HG03457 (cell line): ENCODE measurements around the gene ZMAT5.
"Not testable (repeated sequence)": the region's sequence is repeated elsewhere in the genome, so short reads cannot be mapped to it uniquely, and the experiment has no call there.

Source experiments
- ATAC-seq: cut with Tn5 transposase; IDR thresholded peaks from one replicate; pipeline ENCODE4 v1.9.1; 2021; ENCODE audit warnings: moderate number of reproducible peaks; ENCODE audit not compliant: unreplicated experiment

The ZMAT5 gene

DNA sequence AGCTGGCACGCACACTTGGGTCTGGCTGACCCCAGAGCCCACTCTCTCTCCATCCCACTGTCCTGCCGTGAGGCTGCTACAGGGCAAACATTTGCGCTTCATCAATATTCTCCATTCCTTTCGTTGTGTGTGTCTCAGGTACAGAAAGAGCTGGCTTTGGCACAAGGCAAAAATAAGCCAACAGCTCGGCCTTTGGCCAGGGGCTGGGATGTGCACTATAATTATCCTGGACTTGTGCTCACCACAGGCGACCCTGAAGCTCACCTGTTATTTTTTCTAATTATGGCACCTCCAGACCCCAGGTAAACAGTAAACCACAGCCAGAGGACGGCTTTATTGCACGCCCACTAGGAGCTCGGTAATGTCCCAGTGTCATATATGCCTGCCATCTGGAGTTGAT is 10.9 kb downstream of the ZMAT5 start:
- no peak for ATAC-seq

DNA sequence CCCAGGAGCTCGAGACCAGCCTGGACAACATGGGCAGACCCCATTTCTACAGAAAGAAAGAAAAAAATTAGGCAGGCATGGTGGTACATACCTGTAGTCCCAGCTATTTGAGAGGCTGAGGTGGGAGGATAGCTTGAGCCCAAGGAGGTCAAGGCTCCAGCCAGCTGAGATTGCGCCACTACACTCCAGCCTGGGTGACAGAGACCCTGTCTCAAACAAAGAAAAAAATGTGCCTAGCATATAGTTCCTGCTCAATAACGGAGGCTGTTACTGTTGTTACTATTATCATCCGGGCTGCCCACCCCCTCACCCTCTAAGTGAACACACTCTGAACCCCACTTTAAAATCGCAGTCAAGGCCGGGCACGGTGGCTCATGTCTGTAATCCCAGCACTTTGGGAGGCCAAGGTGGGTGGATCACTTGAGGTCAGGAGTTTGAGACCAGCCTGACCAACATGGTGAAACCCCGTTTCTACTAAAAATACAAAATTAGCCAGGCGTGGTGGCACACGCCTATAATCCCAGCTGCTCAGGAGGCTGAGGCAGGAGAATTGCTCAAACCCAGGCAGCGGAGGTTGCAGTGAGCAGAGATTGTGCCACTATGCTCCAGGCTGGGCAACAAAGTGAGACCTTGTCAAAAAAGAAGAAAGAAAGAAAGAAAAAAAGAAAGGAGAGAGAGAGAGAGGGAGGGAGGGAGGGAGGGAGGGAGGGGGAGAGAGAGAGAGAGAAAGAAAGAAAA is 12.0 kb downstream of the ZMAT5 start:
- ATAC-seq: not testable (repeated sequence)

GRCh38 chr22:29753808-29754657 is 12.8 kb downstream of the ZMAT5 start:
- ATAC-seq: no peak

GRCh38 chr22:29751669-29752068 is 15.1 kb downstream of the ZMAT5 start:
- no peak for ATAC-seq

- no peak for ATAC-seq
Measured at GRCh38 chr22:29750559-29751538, 16.0 kb downstream of the ZMAT5 start.

GRCh38 chr22:29750029-29750428 is 16.8 kb downstream of the ZMAT5 start:
- ATAC-seq: no peak

DNA sequence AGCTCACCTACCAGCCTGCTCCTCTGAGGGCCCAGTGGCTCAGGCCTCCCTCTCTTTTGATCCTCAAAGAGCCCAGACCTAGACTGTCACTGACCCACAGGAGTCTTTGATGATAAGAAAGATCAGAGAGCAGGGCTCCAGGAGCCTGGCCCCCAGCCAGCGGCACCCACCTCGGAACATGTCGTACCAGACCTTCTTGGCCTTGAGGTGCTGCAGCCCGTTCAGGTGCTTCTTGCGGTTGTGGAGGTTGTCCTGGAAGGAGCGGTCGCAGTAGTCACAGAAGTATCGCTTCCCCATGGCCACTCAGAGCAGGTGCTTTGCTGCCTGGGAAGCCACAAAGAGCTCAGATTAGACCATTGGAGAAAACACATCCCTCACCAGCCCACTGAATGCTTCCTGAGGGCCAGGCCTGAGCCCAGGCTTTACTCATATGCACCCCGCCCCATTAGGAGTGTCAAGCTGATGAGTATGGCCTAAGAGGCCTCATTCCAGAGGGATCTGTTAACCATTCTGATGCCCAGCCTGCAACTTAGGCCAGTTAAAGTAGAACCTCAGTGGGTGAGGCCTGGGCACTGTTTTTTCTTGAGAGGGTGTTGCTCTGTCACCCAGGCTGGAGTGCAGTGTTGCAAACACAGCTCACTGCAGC is 18.4 kb downstream of the ZMAT5 start:
- ATAC-seq: no peak

GRCh38 chr22:29747832-29748231 is 19.0 kb downstream of the ZMAT5 start:
- no peak for ATAC-seq

DNA sequence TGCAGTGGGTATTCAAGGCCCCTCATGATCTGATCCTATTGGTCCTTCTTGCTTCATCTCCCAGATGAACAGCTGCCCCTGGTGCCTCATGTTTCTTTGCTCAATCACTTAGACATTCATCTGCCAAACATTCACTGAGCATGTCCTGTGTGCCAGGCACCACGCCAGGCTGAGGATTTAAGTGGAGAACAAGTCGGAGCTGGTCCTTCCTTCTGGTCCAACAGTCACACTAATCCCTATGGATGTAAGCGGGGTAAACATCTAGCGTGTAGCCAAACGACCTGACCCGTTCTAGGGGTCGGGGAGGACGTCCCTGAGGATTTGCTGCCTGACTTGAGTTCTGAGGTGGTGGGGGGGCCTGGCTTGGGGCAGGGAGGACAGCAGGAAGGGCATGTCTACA is 21.9 kb downstream of the ZMAT5 start:
- no peak for ATAC-seq

DNA sequence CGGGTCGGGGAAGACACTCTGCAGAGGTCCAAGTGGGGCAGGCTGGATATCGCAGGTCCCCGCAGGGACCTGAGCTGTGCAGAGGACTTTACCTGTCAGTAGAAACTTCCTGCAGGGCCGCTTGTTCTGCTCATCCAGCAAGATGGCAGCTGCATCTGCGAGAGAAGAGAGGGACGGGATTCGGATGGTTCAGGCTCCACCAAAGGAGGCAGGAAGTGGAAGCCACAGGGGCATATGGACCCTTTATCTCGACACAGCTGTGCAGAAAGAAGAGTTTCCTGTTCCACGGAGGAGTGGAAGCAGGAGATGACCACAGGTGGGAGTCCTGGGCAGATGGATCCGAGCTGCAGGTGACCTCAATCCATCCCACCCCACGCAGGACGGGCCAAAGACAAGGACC is 24.5 kb downstream of the ZMAT5 start:
- ATAC-seq: no peak

GRCh38 chr22:29741926-29742325 is 24.9 kb downstream of the ZMAT5 start:
- ATAC-seq: no peak

DNA sequence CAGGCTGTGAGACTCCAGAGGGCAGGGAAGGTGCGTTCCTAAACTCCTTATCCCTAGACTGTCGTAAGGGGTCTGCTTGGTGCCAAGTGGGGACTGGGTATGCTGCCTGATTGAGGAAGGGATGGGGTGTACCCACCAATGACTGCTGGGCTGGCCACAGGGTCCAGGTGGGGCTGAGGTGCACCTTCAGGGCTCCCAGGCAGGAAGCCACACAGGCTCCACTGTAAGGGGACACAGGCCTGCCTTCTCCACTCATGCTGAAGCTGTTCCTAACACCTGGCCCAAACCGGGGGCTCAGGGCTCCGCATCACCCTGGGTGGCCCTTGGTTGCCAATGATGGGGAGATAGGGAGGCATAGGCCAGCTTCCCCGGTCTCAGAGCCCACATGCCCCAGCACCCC is 26.6 kb downstream of the ZMAT5 start:
- ATAC-seq: no peak

DNA sequence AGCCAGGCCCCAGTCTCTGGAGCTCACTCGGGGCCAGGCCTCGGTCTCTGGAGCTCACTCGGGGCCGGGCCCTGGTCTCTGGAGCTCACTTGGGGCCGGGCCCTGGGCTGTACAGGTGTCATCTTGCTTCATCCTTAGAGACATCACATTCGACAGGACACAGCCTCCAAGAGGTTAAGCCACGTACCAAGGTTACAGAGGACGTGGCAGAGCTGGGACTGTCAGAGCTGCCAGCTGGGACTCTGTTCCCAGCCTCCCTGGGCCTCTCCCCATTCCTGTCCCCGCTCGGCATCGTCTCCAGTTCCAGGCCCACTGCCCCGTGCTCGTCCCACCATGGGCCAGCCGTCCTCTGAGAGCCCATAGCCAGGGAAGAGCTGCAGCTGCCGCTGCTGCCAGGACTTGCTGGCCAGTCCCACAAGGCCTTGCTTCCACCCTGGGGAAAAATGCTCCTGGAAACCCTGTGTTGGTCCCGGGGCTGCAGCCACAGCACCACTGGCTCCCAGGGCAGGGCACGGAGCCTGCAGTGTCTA is 27.4 kb downstream of the ZMAT5 start:
- ATAC-seq: no peak

DNA sequence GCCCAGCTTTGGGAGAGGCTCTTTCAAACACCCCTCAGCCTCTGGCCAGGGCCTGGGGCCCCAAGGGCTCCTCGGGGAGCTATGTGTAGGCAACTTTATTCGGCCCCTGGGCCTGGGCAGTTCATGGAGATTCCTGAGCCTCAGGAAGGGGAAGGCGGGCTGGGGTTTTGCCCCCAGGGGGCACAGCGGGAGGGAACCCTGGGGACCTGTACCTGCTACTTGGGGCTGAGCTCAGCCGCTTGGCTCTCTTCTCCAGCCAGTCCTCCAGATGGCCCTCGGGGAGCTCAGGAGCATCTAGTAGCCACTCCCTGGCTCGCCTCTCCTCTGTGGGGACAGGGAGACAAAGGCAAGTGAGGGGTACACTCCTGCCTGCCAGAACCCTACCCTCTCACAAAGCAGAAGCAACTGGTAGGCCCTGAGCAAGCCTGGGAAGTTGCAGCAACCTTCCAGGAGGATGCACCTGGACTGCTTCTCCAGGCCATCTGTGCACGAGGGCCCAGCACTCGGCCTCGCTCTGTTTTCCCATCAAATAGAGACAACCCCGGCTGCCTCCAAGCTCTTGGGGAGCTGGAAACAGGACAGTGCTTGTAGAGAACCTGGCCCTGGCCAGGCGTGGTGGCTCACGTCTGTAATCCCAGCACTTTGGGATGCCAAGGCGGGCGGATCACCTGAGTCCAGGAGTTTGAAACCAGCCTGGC is 28.5 kb downstream of the ZMAT5 start:
- ATAC-seq: no peak

DNA sequence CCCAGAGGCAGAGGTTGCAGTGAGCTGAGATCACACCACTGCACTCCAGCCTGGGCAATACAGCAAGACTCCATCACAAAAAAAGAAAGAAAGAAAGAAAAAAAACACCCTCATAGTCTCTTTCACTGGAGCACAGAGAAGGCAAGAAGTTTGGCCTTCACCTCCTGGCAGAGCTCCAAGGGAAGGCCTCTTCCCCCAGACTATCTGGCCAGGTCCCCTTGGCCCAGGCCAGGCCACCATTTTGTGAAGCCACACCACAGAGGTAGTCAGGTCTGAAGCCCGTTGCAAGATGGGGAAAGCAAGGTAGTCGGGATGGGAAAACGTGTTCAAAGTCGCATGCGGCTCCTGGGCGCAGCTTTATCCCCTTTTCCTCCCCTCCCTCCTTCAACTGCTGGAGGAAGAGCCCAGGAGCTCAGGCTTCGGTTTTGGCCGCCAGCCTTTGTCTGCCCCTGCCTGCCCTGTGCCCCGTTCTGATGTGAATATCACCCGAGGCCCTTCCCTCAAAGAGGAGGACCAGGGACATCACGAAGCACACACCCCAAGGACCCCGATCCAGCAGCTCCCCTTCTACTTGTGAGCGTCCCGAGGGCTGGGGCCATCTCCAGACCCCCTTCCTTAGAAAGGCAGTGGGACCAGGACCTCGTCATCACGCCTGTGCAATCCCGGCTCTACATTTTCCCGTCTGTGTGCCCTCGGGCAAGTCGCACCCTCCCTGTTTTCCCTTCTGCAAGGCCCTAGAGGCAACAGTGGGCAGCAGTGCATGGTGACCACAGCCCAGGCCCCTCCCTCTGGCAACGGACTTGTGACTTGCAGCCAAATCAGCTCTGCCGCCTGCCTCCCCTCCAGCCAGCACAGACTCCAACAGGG is 29.3 kb downstream of the ZMAT5 start:
- no peak for ATAC-seq

- ATAC-seq: no peak
Measured at GRCh38 chr22:29735416-29735815, 31.4 kb downstream of the ZMAT5 start.

- no peak for ATAC-seq
Measured at GRCh38 chr22:29734838-29735237, 32.0 kb downstream of the ZMAT5 start.

DNA sequence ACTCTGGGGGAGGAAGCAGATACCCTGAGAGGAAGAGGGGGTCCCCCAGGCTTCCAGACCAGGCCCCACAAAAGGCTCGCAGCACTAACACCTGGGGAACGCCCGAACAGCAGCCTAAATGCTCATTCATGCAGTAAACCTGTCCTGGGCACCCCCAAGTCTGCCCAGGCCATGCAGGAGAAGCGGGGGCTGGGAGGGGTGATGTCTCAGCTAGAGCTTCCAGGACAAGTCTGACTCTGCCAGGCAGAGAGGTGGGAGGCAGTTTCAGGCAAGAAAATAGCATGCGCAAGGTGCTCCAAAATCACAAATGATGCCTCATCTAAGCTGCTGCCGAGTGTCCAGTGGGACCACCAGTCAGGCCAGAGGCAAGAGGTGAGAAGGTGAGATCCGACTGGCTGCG is 32.4 kb downstream of the ZMAT5 start:
- no peak for ATAC-seq
